Nephron (organoid): Measurements from ENCODE around the gene ZNF407.

ENCODE experiments used
- H3K27ac Mint-ChIP-seq, 3 experiments: 2 replicates each; pipeline ENCODE4 v1.8.0; 2020; ENCODE audit warnings: mixed read lengths in 3 of 3, mild to moderate bottlenecking in 2 of 3, moderate library complexity in 1 of 3
- H3K27me3 Mint-ChIP-seq: 2 replicates; pipeline ENCODE4 v1.8.0; 2021; ENCODE audit warnings: low read depth, mild to moderate bottlenecking, moderate library complexity, mixed read lengths
- H3K36me3 Mint-ChIP-seq: 2 replicates; pipeline ENCODE4 v1.8.0; 2020; ENCODE audit warnings: low read depth, mixed read lengths
- H3K4me1 Mint-ChIP-seq: 2 replicates; pipeline ENCODE4 v1.8.0; 2020; ENCODE audit warnings: mixed read lengths
- H3K4me3 Mint-ChIP-seq, 3 experiments: 2 replicates each; pipeline ENCODE4 v1.8.0; 2020; ENCODE audit warnings: mild to moderate bottlenecking in 3 of 3, mixed read lengths in 3 of 3, moderate library complexity in 2 of 3
- H3K9me3 Mint-ChIP-seq: 2 replicates; pipeline ENCODE4 v1.8.0; 2020; ENCODE audit warnings: mixed read lengths
- TF ChIP-seq, protein P1 (sequence below), 3 experiments: fragments of 200-600 bp; sonication (generic); IDR thresholded peaks; one replicate each; pipeline ENCODE4 v1.5.0; 2021; ENCODE audit warnings: antibody characterized with exemption in 3 of 3; ENCODE audit not compliant: unreplicated experiment in 3 of 3

Gene ZNF407

GRCh38 chr18:74631623-74632350 lies 34.1 kb downstream of the ZNF407 start:
- Mint-ChIP-seq H3K36me3 (peaks cover 48% of the 10 kb centered on the region), H3K4me3 (no peak overlapping the region), H3K27ac (no peak overlapping the region), H3K9me3 (no peaks in the 10 kb centered on the region), H3K27me3 (no peaks in the 10 kb centered on the region), H3K4me1 (peaks cover 7% of the 10 kb centered on the region)
- TF ChIP-seq, protein P1, sequence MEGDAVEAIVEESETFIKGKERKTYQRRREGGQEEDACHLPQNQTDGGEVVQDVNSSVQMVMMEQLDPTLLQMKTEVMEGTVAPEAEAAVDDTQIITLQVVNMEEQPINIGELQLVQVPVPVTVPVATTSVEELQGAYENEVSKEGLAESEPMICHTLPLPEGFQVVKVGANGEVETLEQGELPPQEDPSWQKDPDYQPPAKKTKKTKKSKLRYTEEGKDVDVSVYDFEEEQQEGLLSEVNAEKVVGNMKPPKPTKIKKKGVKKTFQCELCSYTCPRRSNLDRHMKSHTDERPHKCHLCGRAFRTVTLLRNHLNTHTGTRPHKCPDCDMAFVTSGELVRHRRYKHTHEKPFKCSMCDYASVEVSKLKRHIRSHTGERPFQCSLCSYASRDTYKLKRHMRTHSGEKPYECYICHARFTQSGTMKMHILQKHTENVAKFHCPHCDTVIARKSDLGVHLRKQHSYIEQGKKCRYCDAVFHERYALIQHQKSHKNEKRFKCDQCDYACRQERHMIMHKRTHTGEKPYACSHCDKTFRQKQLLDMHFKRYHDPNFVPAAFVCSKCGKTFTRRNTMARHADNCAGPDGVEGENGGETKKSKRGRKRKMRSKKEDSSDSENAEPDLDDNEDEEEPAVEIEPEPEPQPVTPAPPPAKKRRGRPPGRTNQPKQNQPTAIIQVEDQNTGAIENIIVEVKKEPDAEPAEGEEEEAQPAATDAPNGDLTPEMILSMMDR (IDR thresholded peaks at IDR 0.05; ENCODE audit: unreplicated experiment in 3 of 3) = no peak

GRCh38 chr18:74632351-74632679 lies 34.6 kb downstream of the ZNF407 start:
- Mint-ChIP-seq H3K36me3 (peaks cover 48% of the 10 kb centered on the region), H3K27me3 (no peaks in the 10 kb centered on the region), H3K4me3 (no peak overlapping the region), H3K4me1 (peaks cover 4% of the 10 kb centered on the region), H3K27ac (no peak overlapping the region), H3K9me3 (no peaks in the 10 kb centered on the region)
- TF ChIP-seq, protein P1 (IDR thresholded peaks at IDR 0.05; ENCODE audit: unreplicated experiment in 3 of 3) = no peak

GRCh38 chr18:74632856-74633255 lies 35.2 kb downstream of the ZNF407 start:
- peaks cover 48% of the 10 kb centered on the region for H3K36me3 Mint-ChIP-seq
- no peaks in the 10 kb centered on the region for H3K27me3 Mint-ChIP-seq
- H3K27ac Mint-ChIP-seq = no peak overlapping the region
- TF ChIP-seq, protein P1 (IDR thresholded peaks at IDR 0.05; ENCODE audit: unreplicated experiment in 3 of 3) = no peak
- peaks cover 4% of the 10 kb centered on the region for H3K4me1 Mint-ChIP-seq
- no peak overlapping the region for H3K4me3 Mint-ChIP-seq
- H3K9me3 Mint-ChIP-seq = no peaks in the 10 kb centered on the region

DNA sequence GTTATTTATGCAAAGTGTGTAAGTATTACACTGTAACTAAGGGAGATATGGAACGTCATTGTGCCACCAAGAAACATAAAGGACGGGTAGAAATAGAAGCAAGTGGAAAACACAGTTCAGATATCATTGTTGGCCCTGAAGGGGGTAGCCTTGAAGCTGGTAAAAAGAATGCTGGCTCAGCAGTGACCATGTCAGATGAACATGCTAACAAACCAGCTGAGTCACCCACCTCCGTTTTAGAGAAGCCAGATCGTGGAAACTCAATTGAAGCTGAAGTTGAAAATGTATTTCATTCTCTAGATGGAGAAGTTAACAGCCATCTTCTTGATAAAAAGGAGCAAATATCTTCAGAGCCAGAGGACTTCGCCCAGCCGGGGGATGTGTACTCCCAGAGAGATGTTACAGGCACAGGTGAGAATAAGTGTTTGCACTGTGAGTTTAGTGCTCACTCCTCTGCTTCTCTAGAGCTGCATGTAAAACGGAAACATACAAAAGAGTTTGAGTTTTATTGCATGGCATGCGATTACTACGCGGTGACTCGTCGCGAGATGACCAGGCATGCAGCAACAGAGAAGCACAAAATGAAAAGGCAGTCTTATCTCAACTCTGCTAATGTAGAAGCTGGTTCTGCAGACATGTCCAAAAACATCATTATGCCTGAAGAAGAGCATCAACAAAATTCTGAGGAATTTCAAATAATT lies 36.1 kb downstream of the ZNF407 start:
- H3K27me3 Mint-ChIP-seq = no peaks in the 10 kb centered on the region
- no peak overlapping the region for H3K27ac Mint-ChIP-seq
- H3K9me3 Mint-ChIP-seq = no peaks in the 10 kb centered on the region
- peaks cover 4% of the 10 kb centered on the region for H3K4me1 Mint-ChIP-seq
- peaks cover 48% of the 10 kb centered on the region for H3K36me3 Mint-ChIP-seq
- TF ChIP-seq, protein P1 (IDR thresholded peaks at IDR 0.05; ENCODE audit: unreplicated experiment in 3 of 3) = no peak
- no peak overlapping the region for H3K4me3 Mint-ChIP-seq

DNA sequence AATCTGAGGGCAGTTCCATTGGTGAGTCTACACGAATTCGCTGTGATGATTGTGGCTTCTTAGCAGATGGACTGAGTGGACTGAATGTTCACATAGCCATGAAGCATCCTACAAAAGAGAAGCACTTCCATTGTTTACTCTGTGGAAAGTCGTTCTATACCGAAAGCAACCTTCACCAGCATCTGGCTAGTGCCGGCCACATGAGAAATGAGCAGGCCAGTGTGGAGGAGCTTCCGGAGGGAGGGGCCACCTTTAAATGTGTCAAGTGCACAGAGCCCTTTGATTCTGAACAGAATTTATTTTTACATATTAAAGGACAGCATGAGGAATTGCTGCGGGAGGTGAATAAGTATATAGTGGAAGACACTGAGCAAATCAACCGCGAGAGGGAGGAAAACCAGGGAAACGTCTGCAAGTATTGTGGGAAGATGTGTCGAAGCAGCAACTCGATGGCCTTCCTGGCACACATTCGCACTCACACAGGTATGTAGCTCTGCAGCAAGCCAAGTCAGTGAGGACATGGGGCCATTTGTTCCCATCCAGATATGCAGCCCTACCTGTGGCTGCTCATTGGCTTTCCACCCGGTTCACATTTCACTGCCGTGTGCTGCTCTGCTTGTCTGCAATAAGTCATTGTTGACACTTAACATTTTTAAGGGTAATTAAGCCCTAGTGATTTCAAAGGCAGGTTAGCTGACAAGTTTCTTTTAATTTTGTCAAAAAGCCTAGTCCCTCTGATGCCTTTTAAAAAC lies 37.7 kb downstream of the ZNF407 start:
- no peak overlapping the region for H3K27ac Mint-ChIP-seq
- peaks cover 48% of the 10 kb centered on the region for H3K36me3 Mint-ChIP-seq
- no peaks in the 10 kb centered on the region for H3K9me3 Mint-ChIP-seq
- H3K27me3 Mint-ChIP-seq = no peaks in the 10 kb centered on the region
- TF ChIP-seq, protein P1 (IDR thresholded peaks at IDR 0.05; ENCODE audit: unreplicated experiment in 3 of 3) = no peak
- peaks cover 4% of the 10 kb centered on the region for H3K4me1 Mint-ChIP-seq
- H3K4me3 Mint-ChIP-seq = no peak overlapping the region
